Heart left ventricle (tissue), 13 donors: Measurements from ENCODE around the gene CCDC148.
"Not testable (repeated sequence)": the region's sequence is repeated elsewhere in the genome, so short reads cannot be mapped to it uniquely, and the experiment has no call there.

Experiments
- CTCF ChIP-seq, 12 donors: fragments of 200-600 bp; sonication (generic) in 4 of 12; IDR thresholded peaks; one replicate each; pipeline versions ENCODE4 v1.5.0 to v1.8.0; 2018 to 2022; ENCODE audit warnings: antibody characterized with exemption in 12 of 12, mild to moderate bottlenecking in 5 of 12
- POLR2A ChIP-seq, 2 donors: fragments of 450-650 bp; IDR thresholded peaks; one replicate each; pipeline ENCODE4 v1.6.1; 2017; ENCODE audit warnings: antibody characterized with exemption in 2 of 2, mild to moderate bottlenecking in 2 of 2, moderate library complexity in 2 of 2
- donor health status: ischemic (EF 13 %, LVEDD 7.1; RV severe dilation, severe dysfunction).
- donor health status: DM: no; HTN: yes; CAD: no.
- donor health status: DM: no; HTN: no; CAD: no.
- donor health status: ischemic (EF 25% LVEDD 6.9; RV normal size, moderate dysfunction).
- donor health status: ischemic (EF 25% LVEDD 5.7; RV mildly dilated, moderate dysfunction).
- donor health status: ischemic (EF 35%, LVEDD 5.7; RV mildly dilated, moderate dysfunction).
- donor health status: nonischemic (EF 11% LVEDD 7.7; RV severe dilation, severe dysfunction).
- donor health status: DM: yes; HTN: yes; CAD: no.
- donor health status: PGD.
- donor health status: ischemic (EF 29% LVEDD 5.4; RV normal size, mild dysfunction).
- donor health status: nonischemic (EF 23%, LVEDD 6.1; RV moderate dilation, normal function).

- not testable (repeated sequence) for TF ChIP-seq POLR2A, CTCF (IDR thresholded peaks at IDR 0.05)
Measured at GRCh38 chr2:158473300-158473699, 16.7 kb upstream of the CCDC148 start.
